Activated CD4-positive, alpha-beta T cell treated with anti-CD3 and anti-CD28 coated beads, Interleukin-2, amount 10 ng/mL, durations not matched to agents 7 days and 5 days (primary cell): ENCODE measurements around the gene KRTAP10-3. TPM values are rescaled to one million over a fixed set of nuclear protein-coding genes. Genes with fewer than 3 reads are reported as not detected.
"Not testable (repeated sequence)": the region's sequence is repeated elsewhere in the genome, so short reads cannot be mapped to it uniquely, and the experiment has no call there.

Experiments used
- CTCF ChIA-PET: fragments of 350-600 bp; sonication (Branson Sonifier 250); formaldehyde crosslinking; loops from one replicate; lab custom pipeline; 2021; ENCODE audit warnings: antibody characterized with exemption; lab: Charles Lee
- POLR2A ChIA-PET: fragments of 350-600 bp; sonication (Branson Sonifier 250); formaldehyde crosslinking; loops from one replicate; lab custom pipeline; 2021; ENCODE audit warnings: antibody characterized with exemption; lab: Charles Lee
- DNase-seq: peaks from one replicate; pipeline ENCODE4 v3.0.0-alpha.2; 2020
- H3K27ac Mint-ChIP-seq: one replicate; pipeline ENCODE4 v1.8.0; 2021; ENCODE audit warnings: mild to moderate bottlenecking, moderate library complexity, mixed read lengths
- H3K27me3 Mint-ChIP-seq: one replicate; pipeline ENCODE4 v1.8.0; 2021; ENCODE audit warnings: mixed read lengths
- H3K36me3 Mint-ChIP-seq: one replicate; pipeline ENCODE4 v1.8.0; 2021; ENCODE audit warnings: low read depth, mixed read lengths
- H3K4me1 Mint-ChIP-seq: one replicate; pipeline ENCODE4 v1.8.0; 2021; ENCODE audit warnings: mixed read lengths
- H3K4me3 Mint-ChIP-seq: one replicate; pipeline ENCODE4 v1.8.0; 2021; ENCODE audit warnings: mild to moderate bottlenecking, moderate library complexity, mixed read lengths
- H3K9me3 Mint-ChIP-seq: one replicate; pipeline ENCODE4 v1.8.0; 2021; ENCODE audit warnings: mixed read lengths
- total RNA-seq, 2 experiments: library from RNA; stranded (reverse); gene quantifications; one replicate each; pipeline ENCODE4 v1.2.3, GENCODE V29; 2021

The KRTAP10-3 gene
- total RNA-seq, 2 experiments from 2014 or later = not detected

DNA sequence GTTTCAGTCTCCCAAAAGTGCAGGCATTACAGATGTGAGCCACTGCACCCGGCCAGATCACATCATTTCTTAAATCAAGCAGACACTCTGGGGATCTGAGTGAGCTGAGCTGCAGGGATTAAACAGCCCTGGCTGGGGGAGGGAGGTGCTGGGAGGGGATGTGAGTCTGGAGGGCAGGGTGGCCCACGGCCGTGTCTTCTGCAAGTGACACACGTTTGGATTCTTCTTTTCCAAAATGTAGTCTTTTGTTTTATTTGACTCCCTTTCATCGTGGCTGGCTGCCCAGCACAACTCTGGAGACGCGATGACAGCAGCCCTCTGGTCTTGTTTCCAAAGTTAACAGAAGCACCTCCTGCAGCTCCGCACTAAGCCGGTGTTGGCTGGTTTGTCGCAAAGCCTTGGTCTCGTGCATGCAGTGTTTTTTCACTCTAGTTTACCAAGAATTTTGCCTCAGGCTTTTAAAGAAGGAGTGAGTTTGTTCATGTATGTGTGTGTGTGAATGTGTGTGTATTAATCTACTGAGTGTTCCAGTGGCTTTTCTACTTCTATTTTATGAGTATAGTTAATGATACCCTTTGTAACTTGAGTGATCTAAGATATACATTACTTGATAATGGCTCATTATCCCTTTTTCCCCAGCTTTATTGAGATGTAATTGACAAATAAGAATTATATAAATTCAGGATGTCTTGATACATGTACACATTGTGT is 24.6 kb upstream of the KRTAP10-3 start:
- Mint-ChIP-seq H3K4me3 (no peak overlapping the region), H3K27ac (no peak overlapping the region), H3K9me3 (peaks cover 14% of the 10 kb centered on the region), H3K27me3 (peaks cover 25% of the 10 kb centered on the region), H3K4me1 (peaks cover 14% of the 10 kb centered on the region), H3K36me3 (peaks cover 6% of the 10 kb centered on the region)
- POLR2A ChIA-PET = no interaction called here
- DNase-seq = no peak
- CTCF ChIA-PET = interaction anchor here (1.0 to 1.9 kb wide), 2 partner anchors 12 to 92 kb away, joined by 3 to 6 read pairs; no protein-coding TSS in a partner anchor

- Mint-ChIP-seq H3K4me1 (peaks cover 14% of the 10 kb centered on the region), H3K36me3 (peaks cover 8% of the 10 kb centered on the region), H3K9me3 (peaks cover 23% of the 10 kb centered on the region), H3K27me3 (peaks cover 18% of the 10 kb centered on the region), H3K27ac (no peak overlapping the region), H3K4me3 (no peak overlapping the region)
- no peak for DNase-seq
- ChIA-PET CTCF (no interaction called here), POLR2A (no interaction called here)
Observed at GRCh38 chr21:44582055-44582454, 23.5 kb upstream of the KRTAP10-3 start.

DNA sequence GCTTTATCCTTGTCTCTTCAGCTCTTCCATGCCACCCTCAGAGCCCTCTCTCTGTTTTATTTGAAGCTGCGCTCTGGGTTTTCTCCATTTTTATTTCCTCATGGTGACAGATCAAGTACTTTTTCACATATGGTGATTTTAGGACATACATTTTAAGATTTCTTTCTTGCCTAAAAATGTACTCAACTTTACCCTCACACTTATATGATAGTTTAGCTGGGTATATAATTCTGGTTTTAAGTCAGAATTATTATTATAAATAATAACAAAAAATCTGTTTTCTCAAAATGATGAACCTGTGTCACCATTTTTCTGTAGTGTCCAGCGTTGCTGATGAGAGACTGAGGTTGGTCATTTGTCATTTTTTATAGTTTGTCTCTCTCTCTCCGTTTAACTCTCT is 22.6 kb upstream of the KRTAP10-3 start:
- ChIA-PET CTCF (no interaction called here), POLR2A (no interaction called here)
- Mint-ChIP-seq H3K4me1 (peaks cover 14% of the 10 kb centered on the region), H3K27ac (no peak overlapping the region), H3K4me3 (no peak overlapping the region), H3K9me3 (peaks cover 28% of the 10 kb centered on the region), H3K36me3 (peaks cover 8% of the 10 kb centered on the region), H3K27me3 (peaks cover 12% of the 10 kb centered on the region)
- DNase-seq = no peak

GRCh38 chr21:44580231-44580821 is 21.7 kb upstream of the KRTAP10-3 start, which contains the start of gene KRTAP10-5:
Gene KRTAP10-5 (minus strand): TSS chr21:44580604. CDS start chr21:44580578, 26 bp downstream.
- H3K4me3 Mint-ChIP-seq = peak within 1 kb of the TSS; percentile 4
- H3K4me1 Mint-ChIP-seq = peaks cover 14% of the 10 kb centered on the region
- peaks cover 31% of the 10 kb centered on the region for H3K9me3 Mint-ChIP-seq
- H3K27me3 Mint-ChIP-seq = peaks cover 11% of the 10 kb centered on the region
- H3K36me3 Mint-ChIP-seq, H3K27ac Mint-ChIP-seq, POLR2A ChIA-PET, DNase-seq, CTCF ChIA-PET: not testable (repeated sequence)

DNA sequence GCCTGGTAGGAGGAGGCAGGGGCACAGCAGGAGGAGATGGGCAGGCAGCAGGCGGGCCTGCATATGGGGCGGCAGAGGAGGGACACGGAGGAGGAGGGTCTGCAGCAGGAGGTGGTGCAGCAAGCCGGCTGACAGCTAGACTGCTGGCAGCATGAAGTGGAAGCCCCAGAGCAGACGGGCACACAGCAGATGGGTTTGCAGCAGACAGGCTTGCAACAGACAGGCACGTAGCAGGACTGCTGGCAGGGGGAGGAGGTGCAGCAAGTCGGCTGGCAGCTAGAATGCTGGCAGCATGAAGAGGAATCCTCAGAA is 21.2 kb upstream of the KRTAP10-3 start:
- H3K4me3 Mint-ChIP-seq = peak overlapping the region; percentile 4
- H3K27me3 Mint-ChIP-seq = peaks cover 7% of the 10 kb centered on the region
- DNase-seq = no peak
- peaks cover 14% of the 10 kb centered on the region for H3K4me1 Mint-ChIP-seq
- H3K36me3 Mint-ChIP-seq = peaks cover 8% of the 10 kb centered on the region
- ChIA-PET CTCF (no interaction called here), POLR2A (no interaction called here)
- H3K9me3 Mint-ChIP-seq = peaks cover 31% of the 10 kb centered on the region
- no peak overlapping the region for H3K27ac Mint-ChIP-seq

- H3K4me3 Mint-ChIP-seq = no peak overlapping the region
- peaks cover 7% of the 10 kb centered on the region for H3K27me3 Mint-ChIP-seq
- POLR2A ChIA-PET = no interaction called here
- no peak for DNase-seq
- peaks cover 8% of the 10 kb centered on the region for H3K36me3 Mint-ChIP-seq
- CTCF ChIA-PET = no interaction called here
- peaks cover 13% of the 10 kb centered on the region for H3K4me1 Mint-ChIP-seq
- no peak overlapping the region for H3K27ac Mint-ChIP-seq
- peaks cover 31% of the 10 kb centered on the region for H3K9me3 Mint-ChIP-seq
Observed at GRCh38 chr21:44579056-44579832, 20.6 kb upstream of the KRTAP10-3 start.

GRCh38 chr21:44578371-44579055 is 19.9 kb upstream of the KRTAP10-3 start:
- peaks cover 8% of the 10 kb centered on the region for H3K36me3 Mint-ChIP-seq
- POLR2A ChIA-PET = no interaction called here
- H3K4me3 Mint-ChIP-seq = no peak overlapping the region
- CTCF ChIA-PET = no interaction called here
- H3K9me3 Mint-ChIP-seq = peaks cover 31% of the 10 kb centered on the region
- H3K4me1 Mint-ChIP-seq = peaks cover 6% of the 10 kb centered on the region
- H3K27ac Mint-ChIP-seq = no peak overlapping the region
- DNase-seq = no peak
- peaks cover 7% of the 10 kb centered on the region for H3K27me3 Mint-ChIP-seq

DNA sequence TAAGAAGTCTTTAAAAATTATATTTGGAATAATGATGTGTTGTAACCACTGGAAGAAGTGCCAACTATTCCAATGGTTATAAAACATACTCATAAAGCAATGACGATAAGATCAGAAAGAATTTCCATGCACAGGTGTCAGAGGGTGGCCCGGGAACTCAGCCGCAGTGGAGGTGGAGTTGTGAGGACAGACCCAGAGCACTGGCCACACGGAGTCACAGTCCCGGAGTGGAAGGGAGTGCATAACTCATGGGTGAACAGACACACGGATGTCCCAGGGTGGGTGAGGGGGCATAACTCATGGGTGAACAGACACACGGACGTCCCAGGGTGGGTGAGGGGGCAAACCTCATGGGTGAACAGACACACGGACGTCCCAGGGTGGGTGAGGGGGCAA is 17.4 kb upstream of the KRTAP10-3 start:
- no peak for DNase-seq
- no peak overlapping the region for H3K4me3 Mint-ChIP-seq

DNA sequence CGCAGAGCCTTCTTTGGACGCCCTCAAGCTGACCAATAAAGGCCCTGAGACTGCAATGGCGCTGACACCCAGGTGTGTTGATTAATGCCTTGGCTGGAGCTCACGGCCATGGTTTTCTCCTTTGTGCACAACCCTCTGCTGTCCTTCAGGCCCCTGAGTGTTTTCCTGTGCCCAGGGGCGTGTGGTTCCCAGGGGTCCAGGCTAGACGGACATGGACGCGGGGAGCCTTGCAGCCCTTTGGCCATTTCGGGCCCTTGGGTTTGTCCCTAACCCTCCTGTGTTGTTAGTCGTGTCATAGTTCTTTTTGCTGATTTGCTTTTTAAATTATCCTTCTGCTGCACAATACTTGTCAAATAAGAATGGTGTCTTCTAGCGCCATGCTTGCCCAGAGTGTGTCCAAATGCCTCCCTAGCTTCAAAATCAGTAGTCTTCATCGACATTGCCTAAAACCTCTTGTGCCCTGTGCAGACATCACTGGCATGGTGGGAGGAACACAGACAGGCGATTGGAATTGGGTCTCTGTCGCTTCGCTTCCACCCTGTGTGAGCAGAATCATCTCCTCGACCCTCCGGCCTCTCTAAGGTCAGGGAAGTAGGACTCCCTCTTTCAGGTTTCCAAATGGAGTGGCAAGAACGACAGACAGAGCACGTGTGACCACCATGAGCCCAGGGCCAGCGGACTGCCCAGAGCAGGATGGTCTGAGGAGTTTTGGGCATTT is 16.9 kb upstream of the KRTAP10-3 start:
- Mint-ChIP-seq H3K4me3 (no peak overlapping the region), H3K27ac (peak overlapping the region; percentile 38), H3K4me1 (no peaks in the 10 kb centered on the region), H3K27me3 (peaks cover 4% of the 10 kb centered on the region), H3K9me3 (peaks cover 24% of the 10 kb centered on the region), H3K36me3 (peaks cover 4% of the 10 kb centered on the region)
- DNase-seq = no peak
- ChIA-PET CTCF (interaction anchor here (1.2 kb wide), 1 partner anchor 39 kb away, joined by 3 read pairs; no protein-coding TSS in a partner anchor), POLR2A (no interaction called here)

More for the DNA sequence above, 17.4 kb upstream of the KRTAP10-3 start:
- no peaks in the 10 kb centered on the region for H3K4me1 Mint-ChIP-seq
- H3K9me3 Mint-ChIP-seq = peaks cover 28% of the 10 kb centered on the region
- POLR2A ChIA-PET = no interaction called here
- H3K36me3 Mint-ChIP-seq = peaks cover 5% of the 10 kb centered on the region
- CTCF ChIA-PET = no interaction called here
- H3K27me3 Mint-ChIP-seq = peaks cover 7% of the 10 kb centered on the region
- H3K27ac Mint-ChIP-seq = peak overlapping the region; percentile 38

DNA sequence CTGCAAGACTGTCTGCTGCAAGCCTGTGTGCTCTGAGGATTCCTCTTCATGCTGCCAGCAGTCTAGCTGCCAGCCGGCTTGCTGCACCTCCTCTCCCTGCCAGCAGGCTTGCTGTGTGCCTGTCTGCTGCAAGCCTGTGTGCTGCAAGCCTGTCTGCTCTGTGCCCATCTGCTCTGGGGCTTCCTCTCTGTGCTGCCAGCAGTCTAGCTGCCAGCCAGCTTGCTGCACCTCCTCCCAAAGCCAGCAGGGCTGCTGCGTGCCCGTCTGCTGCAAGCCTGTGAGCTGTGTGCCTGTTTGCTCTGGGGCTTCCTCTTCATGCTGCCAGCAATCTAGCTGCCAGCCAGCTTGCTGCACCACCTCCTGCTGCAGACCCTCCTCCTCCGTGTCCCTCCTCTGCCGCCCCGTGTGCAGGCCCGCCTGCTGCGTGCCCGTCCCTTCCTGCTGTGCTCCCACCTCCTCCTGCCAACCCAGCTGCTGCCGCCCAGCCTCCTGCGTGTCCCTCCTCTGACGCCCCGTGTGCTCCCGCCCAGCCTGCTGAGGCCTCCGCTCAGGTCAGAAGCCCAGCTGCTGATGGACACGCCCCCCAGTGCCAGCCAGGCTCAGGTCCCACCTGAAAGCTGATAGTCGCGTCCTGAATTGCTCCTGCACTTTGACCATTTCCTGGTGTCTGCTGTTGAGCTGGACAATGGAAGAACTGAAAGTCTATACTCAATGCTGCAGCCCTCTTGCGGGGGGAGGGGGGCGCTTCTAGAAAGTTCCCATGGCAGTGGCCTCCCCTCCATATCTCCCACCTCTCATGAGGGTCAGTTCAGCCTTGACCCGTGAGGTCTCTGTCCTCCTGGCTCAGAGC is 16.1 kb upstream of the KRTAP10-3 start:
- Mint-ChIP-seq H3K36me3 (peaks cover 2% of the 10 kb centered on the region), H3K4me3 (no peak overlapping the region), H3K9me3 (peaks cover 24% of the 10 kb centered on the region), H3K27ac (no peak overlapping the region), H3K4me1 (no peaks in the 10 kb centered on the region), H3K27me3 (peaks cover 2% of the 10 kb centered on the region)
- ChIA-PET CTCF (interaction anchor here (1.2 to 1.3 kb wide), 2 partner anchors 21 to 38 kb away, joined by 3 to 4 read pairs; no protein-coding TSS in a partner anchor), POLR2A (no interaction called here)
- no peak for DNase-seq

DNA sequence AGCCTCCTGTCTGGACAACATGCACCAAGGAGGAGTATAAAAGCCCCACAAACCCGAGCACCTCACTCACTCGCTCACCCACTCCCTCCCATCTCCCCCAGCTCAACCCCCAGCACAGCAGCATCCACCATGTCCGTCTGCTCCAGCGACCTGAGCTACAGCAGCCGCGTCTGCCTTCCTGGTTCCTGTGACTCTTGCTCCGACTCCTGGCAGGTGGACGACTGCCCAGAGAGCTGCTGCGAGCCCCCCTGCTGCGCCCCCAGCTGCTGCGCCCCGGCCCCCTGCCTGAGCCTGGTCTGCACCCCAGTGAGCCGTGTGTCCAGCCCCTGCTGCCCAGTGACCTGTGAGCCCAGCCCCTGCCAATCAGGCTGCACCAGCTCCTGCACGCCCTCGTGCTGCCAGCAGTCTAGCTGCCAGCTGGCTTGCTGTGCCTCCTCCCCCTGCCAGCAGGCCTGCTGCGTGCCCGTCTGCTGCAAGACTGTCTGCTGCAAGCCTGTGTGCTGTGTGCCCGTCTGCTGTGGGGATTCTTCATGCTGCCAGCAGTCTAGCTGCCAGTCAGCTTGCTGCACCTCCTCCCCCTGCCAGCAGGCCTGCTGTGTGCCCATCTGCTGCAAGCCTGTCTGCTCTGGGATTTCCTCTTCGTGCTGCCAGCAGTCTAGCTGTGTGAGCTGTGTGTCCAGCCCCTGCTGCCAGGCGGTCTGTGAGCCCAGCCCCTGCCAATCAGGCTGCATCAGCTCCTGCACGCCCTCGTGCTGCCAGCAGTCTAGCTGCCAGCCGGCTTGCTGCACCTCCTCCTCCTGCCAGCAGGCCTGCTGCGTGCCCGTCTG is 15.2 kb upstream of the KRTAP10-3 start, which contains the start of gene KRTAP10-4:
Gene KRTAP10-4 (plus strand): TSS at position 100 of the 827 bp plus-strand sequence. CDS start 30 bp downstream, at position 130.
- CTCF ChIA-PET = interaction anchor here (1.2 to 1.5 kb wide), 3 partner anchors 22 to 93 kb away, joined by 3 to 4 read pairs (median 4); partner anchors contain the start of gene KRTAP12-2
- peak within 1 kb of the TSS; percentile 62 for H3K27ac Mint-ChIP-seq
- H3K4me1 Mint-ChIP-seq, H3K27me3 Mint-ChIP-seq, H3K4me3 Mint-ChIP-seq, POLR2A ChIA-PET, H3K36me3 Mint-ChIP-seq, DNase-seq: not testable (repeated sequence)
- peaks cover 24% of the 10 kb centered on the region for H3K9me3 Mint-ChIP-seq
